Activated CD4-positive, alpha-beta T cell treated with anti-CD3 and anti-CD28 coated beads, Interleukin-2, amount 10 ng/mL, durations not matched to agents 7 days and 5 days (primary cell): ENCODE measurements around the gene PRPF6. TPM values are rescaled to one million over a fixed set of nuclear protein-coding genes. Genes with fewer than 3 reads are reported as not detected.

Experiments
- CTCF ChIA-PET: fragments of 350-600 bp; sonication (Branson Sonifier 250); formaldehyde crosslinking; loops from one replicate; lab custom pipeline; 2021; ENCODE audit warnings: antibody characterized with exemption; lab: Charles Lee
- POLR2A ChIA-PET: fragments of 350-600 bp; sonication (Branson Sonifier 250); formaldehyde crosslinking; loops from one replicate; lab custom pipeline; 2021; ENCODE audit warnings: antibody characterized with exemption; lab: Charles Lee
- DNase-seq: peaks from one replicate; pipeline ENCODE4 v3.0.0-alpha.2; 2020
- H3K27ac Mint-ChIP-seq: one replicate; pipeline ENCODE4 v1.8.0; 2021; ENCODE audit warnings: mild to moderate bottlenecking, moderate library complexity, mixed read lengths
- H3K27me3 Mint-ChIP-seq: one replicate; pipeline ENCODE4 v1.8.0; 2021; ENCODE audit warnings: mixed read lengths
- H3K36me3 Mint-ChIP-seq: one replicate; pipeline ENCODE4 v1.8.0; 2021; ENCODE audit warnings: low read depth, mixed read lengths
- H3K4me1 Mint-ChIP-seq: one replicate; pipeline ENCODE4 v1.8.0; 2021; ENCODE audit warnings: mixed read lengths
- H3K4me3 Mint-ChIP-seq: one replicate; pipeline ENCODE4 v1.8.0; 2021; ENCODE audit warnings: mild to moderate bottlenecking, moderate library complexity, mixed read lengths
- H3K9me3 Mint-ChIP-seq: one replicate; pipeline ENCODE4 v1.8.0; 2021; ENCODE audit warnings: mixed read lengths
- total RNA-seq, 2 experiments: library from RNA; stranded (reverse); gene quantifications; one replicate each; pipeline ENCODE4 v1.2.3, GENCODE V29; 2021

Gene PRPF6
- total RNA-seq, 2 experiments from 2014 or later: 67.1 to 70.8 TPM

GRCh38 chr20:64055893-64056638 lies 75.1 kb downstream of the PRPF6 start:
- no peak for DNase-seq
- peaks cover 47% of the 10 kb centered on the region for H3K4me1 Mint-ChIP-seq
- no peak overlapping the region for H3K4me3 Mint-ChIP-seq
- no peaks in the 10 kb centered on the region for H3K36me3 Mint-ChIP-seq
- no peaks in the 10 kb centered on the region for H3K9me3 Mint-ChIP-seq
- no peak overlapping the region for H3K27ac Mint-ChIP-seq
- POLR2A ChIA-PET: no interaction called here
- H3K27me3 Mint-ChIP-seq: peaks cover 7% of the 10 kb centered on the region
- CTCF ChIA-PET: interaction anchor here (0.6 to 11.2 kb wide), 5 partner anchors 12 to 357 kb away, joined by 3 to 79 read pairs (median 4); partner anchors contain the start of genes PRPF6 and SAMD10

DNA sequence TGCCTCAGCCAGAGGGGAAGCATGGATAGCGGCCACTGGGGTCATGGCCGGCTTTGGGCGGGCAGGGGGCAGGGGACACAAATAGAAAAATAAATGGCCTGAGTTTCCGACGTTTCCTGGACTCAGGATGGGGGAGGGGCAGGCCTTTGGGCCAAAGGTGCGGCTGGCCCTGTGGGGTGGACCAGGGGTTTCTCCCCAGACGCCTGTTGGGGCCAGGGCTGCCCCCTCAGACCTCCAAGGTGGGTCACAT lies 75.6 kb downstream of the PRPF6 start:
- Mint-ChIP-seq H3K27me3 (peaks cover 4% of the 10 kb centered on the region), H3K9me3 (no peaks in the 10 kb centered on the region), H3K27ac (peak overlapping the region; percentile 91), H3K36me3 (no peaks in the 10 kb centered on the region), H3K4me3 (no peak overlapping the region), H3K4me1 (peaks cover 47% of the 10 kb centered on the region)
- POLR2A ChIA-PET: no interaction called here
- CTCF ChIA-PET: interaction anchor here (1.0 to 11.2 kb wide), 5 partner anchors 10 to 358 kb away, joined by 3 to 79 read pairs (median 4); partner anchors contain the start of genes PRPF6 and SAMD10
- no peak for DNase-seq

DNA sequence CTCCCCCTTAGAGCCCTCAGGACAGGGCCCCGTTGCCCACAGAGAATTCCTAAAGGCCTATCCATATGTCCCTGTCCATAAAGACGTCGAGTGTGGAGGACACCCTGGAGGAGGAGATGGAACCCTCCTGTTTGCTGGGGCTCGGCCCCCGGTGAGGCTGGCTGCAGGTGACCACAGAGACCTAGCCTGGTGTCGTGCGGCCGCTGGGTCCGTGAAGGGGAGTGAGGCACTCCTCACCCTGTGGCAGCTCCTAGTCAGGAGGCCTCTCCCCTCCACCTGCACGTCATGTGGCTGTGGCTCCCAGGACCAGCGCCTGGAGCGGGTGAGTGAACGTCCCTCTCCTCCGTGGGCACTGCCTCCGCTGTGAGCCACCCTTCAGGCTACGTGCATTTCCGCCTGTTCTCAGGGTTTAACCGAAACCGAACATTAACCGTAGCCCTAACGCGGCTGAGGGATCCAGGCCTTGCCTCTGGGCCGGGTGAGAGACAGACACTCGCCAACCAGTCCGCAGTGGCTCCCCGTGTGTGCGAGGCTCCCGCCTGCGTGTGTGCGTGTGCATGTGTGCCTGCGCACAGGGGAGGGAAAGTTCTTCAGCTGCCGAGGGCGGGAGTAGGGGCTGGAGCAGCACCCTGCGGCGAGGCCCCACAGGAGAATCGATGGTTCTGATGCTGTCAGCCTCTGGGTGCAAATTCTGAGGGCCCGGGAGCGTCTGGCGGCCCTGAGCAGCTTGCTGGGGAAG lies 76.1 kb downstream of the PRPF6 start:
- no peaks in the 10 kb centered on the region for H3K27me3 Mint-ChIP-seq
- no peaks in the 10 kb centered on the region for H3K36me3 Mint-ChIP-seq
- H3K4me3 Mint-ChIP-seq: peak overlapping the region; percentile 76
- ChIA-PET CTCF (interaction anchor here (0.6 to 11.2 kb wide), 17 partner anchors 9 to 536 kb away, joined by 3 to 79 read pairs (median 3); partner anchors contain the start of genes C20orf204, LIME1, PPDPF and PRPF6), POLR2A (interaction anchor here (0.6 to 1.5 kb wide), 2 partner anchors 19 to 155 kb away, joined by 4 to 5 read pairs; no protein-coding TSS in a partner anchor)
- peaks cover 50% of the 10 kb centered on the region for H3K4me1 Mint-ChIP-seq
- H3K9me3 Mint-ChIP-seq: no peaks in the 10 kb centered on the region
- DNase-seq: peak; percentile 60
- H3K27ac Mint-ChIP-seq: peak overlapping the region; percentile 91

GRCh38 chr20:64057628-64058498 lies 76.9 kb downstream of the PRPF6 start:
- H3K36me3 Mint-ChIP-seq: no peaks in the 10 kb centered on the region
- peak overlapping the region; percentile 91 for H3K27ac Mint-ChIP-seq
- ChIA-PET CTCF (interaction anchor here (0.7 to 11.2 kb wide), 17 partner anchors 8 to 537 kb away, joined by 3 to 79 read pairs (median 3); partner anchors contain the start of genes C20orf204, LIME1, PPDPF and PRPF6), POLR2A (interaction anchor here (0.6 to 1.5 kb wide), 2 partner anchors 20 to 155 kb away, joined by 4 to 5 read pairs; no protein-coding TSS in a partner anchor)
- peaks cover 54% of the 10 kb centered on the region for H3K4me1 Mint-ChIP-seq
- DNase-seq: peak; percentile 86
- H3K9me3 Mint-ChIP-seq: no peaks in the 10 kb centered on the region
- H3K4me3 Mint-ChIP-seq: peak overlapping the region; percentile 76
- H3K27me3 Mint-ChIP-seq: no peaks in the 10 kb centered on the region

DNA sequence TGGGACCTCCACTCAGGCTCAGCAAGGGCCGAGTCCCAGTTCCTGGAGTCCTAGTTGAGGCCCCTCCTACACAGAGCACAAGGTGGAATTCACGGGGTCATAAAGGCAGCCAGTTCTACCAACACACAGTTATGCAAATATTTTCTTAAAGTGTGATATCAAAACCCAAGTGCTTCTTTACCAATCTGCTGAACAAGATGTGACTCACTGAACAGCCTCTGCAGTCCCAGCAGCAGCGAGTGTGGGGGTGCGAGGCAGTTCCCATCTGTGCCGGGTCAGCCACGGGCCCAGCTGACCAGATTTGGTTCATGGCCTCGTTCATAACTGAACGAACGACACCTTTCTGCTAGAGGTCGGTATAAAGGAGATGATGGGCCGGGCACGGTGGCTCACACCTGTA lies 77.6 kb downstream of the PRPF6 start:
- peak overlapping the region; percentile 46 for H3K27ac Mint-ChIP-seq
- POLR2A ChIA-PET: interaction anchor here (1.5 kb wide), 1 partner anchor 20 kb away, joined by 4 read pairs; no protein-coding TSS in a partner anchor

DNA sequence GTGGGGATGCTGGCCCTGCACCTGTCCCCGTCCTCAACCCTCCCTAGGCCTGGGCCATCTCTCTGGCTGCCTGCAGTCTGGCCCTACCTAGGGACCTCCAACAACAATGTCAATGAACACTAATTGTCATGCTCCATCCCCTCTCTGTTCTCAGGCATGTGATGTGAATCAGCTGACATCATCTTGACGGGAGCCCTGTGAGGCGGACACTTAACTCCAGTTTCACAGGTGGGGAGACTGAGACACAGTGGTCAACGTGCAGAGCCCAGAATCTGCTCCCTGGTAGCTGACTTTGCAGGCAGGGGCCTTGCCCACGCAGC lies 81.3 kb downstream of the PRPF6 start:
- Mint-ChIP-seq H3K9me3 (no peaks in the 10 kb centered on the region), H3K4me3 (peak overlapping the region; percentile 22), H3K4me1 (peaks cover 64% of the 10 kb centered on the region), H3K36me3 (no peaks in the 10 kb centered on the region), H3K27ac (peak overlapping the region; percentile 60), H3K27me3 (no peaks in the 10 kb centered on the region)
- DNase-seq: no peak
- CTCF ChIA-PET: interaction anchor here (1.0 to 2.7 kb wide), 4 partner anchors 10 to 224 kb away, joined by 3 to 15 read pairs (median 4); no protein-coding TSS in a partner anchor
- POLR2A ChIA-PET: no interaction called here

More for the DNA sequence above, 77.6 kb downstream of the PRPF6 start:
- DNase-seq: no peak
- Mint-ChIP-seq H3K9me3 (no peaks in the 10 kb centered on the region), H3K4me3 (peak overlapping the region; percentile 76), H3K36me3 (no peaks in the 10 kb centered on the region), H3K4me1 (peaks cover 50% of the 10 kb centered on the region), H3K27me3 (no peaks in the 10 kb centered on the region)
- CTCF ChIA-PET: interaction anchor here (1.8 to 11.2 kb wide), 3 partner anchors 10 to 78 kb away, joined by 5 to 79 read pairs (median 11); partner anchors contain the start of genes PRPF6 and SAMD10

- no peaks in the 10 kb centered on the region for H3K36me3 Mint-ChIP-seq
- peak within 1 kb of the TSS; percentile 92 for H3K4me3 Mint-ChIP-seq
- CTCF ChIA-PET: interaction anchor here (0.6 to 2.7 kb wide), 5 partner anchors 10 to 223 kb away, joined by 3 to 15 read pairs (median 3); no protein-coding TSS in a partner anchor
- peak within 1 kb of the TSS; percentile 91 for H3K27ac Mint-ChIP-seq
- no peaks in the 10 kb centered on the region for H3K27me3 Mint-ChIP-seq
- POLR2A ChIA-PET: no interaction called here
- H3K4me1 Mint-ChIP-seq: peaks cover 64% of the 10 kb centered on the region
- no peaks in the 10 kb centered on the region for H3K9me3 Mint-ChIP-seq
- DNase-seq: peak; percentile 96
Measured at GRCh38 chr20:64062596-64063388, 81.9 kb downstream of the PRPF6 start, which contains the start of gene TCEA2. Gene TCEA2 (plus strand): TSS chr20:64063198. CDS start chr20:64063313, 115 bp downstream.

DNA sequence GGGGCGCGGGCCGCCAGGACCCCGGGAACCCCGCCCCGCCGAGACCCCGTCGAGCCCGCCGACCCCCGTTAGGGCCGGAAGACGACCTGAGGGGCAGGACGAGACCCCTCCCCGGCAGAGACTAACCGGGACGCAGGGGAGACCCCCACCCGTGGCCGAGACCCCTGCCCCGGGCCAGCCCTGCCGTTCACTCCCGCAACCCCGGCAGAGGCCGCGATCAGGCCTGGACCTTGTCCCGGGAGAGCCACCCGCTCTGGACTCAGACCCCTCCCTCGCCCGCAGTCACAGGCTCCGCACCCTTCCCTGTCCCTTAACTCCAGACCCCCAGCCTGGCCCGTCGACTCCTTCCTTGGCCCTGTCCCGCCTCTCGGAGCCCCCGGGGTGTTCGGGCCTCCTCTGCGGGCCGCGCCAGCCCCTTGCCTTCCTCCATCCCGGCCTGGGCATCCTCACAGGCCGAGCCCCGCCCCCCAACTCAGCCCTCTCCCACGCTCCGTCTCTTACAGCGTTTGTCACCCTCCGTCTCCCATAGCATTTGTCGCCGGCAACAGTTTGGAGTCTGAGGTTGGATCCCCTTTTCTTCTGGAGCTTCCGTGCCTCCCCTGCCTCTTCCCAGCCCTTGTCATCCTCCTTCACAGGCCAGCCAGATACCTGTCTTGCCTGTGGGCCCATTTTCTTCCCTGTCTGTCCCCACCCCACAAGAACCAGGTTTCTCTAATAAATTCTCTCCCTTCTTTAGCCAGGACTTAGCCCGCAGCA lies 82.6 kb downstream of the PRPF6 start:
- no peaks in the 10 kb centered on the region for H3K27me3 Mint-ChIP-seq
- DNase-seq: no peak
- H3K36me3 Mint-ChIP-seq: no peaks in the 10 kb centered on the region
- peak overlapping the region; percentile 91 for H3K27ac Mint-ChIP-seq
- CTCF ChIA-PET: interaction anchor here (0.6 to 2.7 kb wide), 6 partner anchors 18 to 222 kb away, joined by 3 to 15 read pairs (median 4); no protein-coding TSS in a partner anchor
- no peaks in the 10 kb centered on the region for H3K9me3 Mint-ChIP-seq
- peak overlapping the region; percentile 92 for H3K4me3 Mint-ChIP-seq
- peaks cover 63% of the 10 kb centered on the region for H3K4me1 Mint-ChIP-seq
- POLR2A ChIA-PET: no interaction called here

DNA sequence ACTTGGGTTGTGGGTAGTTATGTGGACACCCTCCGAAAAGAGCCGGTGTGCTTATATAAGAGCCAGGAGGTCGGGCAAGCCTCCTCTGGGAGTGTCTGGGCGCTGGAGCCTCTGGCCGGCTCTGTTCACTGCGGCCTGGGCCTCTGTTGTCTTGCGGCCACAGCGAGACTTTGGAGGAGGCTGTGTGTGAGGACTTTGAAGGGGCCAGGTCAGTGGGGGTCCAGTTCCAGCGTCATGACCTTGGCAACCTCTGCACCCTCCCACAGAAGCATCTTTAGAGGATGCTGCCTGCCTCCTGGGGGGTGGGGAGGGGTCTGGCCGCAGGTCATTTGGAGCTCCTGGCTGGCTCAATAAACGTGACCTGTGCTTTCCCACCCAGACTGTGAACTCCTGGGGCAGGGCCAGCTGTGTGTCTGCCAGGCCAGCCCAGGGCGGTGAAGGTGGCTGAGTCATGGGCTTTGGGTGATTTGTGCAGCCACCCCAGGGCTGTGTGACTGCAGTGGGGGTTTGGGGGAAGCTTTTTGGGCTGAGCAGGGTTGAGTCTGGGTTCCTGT lies 83.3 kb downstream of the PRPF6 start:
- Mint-ChIP-seq H3K27ac (peak overlapping the region; percentile 91), H3K27me3 (no peaks in the 10 kb centered on the region), H3K4me3 (peak overlapping the region; percentile 92), H3K36me3 (no peaks in the 10 kb centered on the region), H3K4me1 (peaks cover 63% of the 10 kb centered on the region), H3K9me3 (no peaks in the 10 kb centered on the region)
- ChIA-PET CTCF (interaction anchor here (1.2 to 1.3 kb wide), 3 partner anchors 10 to 28 kb away, joined by 3 to 9 read pairs (median 3); no protein-coding TSS in a partner anchor), POLR2A (no interaction called here)
- DNase-seq: no peak

DNA sequence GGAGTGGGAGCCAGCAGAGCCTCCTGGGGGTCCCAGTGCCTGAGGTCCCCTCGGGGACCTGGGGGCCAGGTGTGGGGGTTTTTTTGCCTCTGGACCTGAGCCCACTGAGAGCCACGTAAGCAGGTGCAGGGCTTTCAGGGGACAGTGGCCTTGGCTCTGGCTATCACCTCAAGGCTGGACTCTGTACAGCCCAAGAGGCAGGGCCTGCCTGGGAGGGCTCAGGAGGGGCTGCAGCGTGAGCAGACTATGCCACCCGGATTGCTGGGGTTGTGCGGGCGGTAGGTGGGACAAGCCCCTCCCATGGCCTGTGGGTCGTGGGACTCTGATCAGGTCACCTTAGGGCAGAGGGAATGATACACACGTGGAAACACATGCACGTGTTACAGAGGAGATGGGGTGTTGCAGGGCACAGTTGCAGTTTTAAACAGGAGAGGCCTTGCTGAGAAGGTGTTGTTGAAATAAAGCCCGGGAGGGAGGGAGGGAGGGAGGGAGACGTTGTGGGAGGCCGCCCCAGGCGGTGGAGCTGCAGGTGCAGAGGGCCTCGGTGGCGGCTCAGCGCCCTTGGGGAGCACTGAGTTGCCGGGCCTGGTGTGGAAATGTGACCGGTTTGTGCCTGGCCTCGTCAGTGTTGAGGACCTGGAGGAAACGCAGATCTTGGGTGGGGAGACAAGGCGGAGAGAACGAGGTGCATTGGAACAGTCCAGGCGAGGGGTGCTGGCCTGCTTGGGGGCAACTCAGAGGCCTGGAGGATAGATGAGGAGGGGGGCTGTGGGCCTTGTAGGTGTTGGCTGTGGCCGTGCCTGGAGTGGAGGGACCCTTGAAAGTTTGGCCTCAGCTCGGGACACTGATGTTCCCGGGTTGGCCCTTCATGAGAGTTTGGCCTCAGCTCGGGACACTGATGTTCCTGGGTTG lies 84.4 kb downstream of the PRPF6 start:
- Mint-ChIP-seq H3K27me3 (no peaks in the 10 kb centered on the region), H3K4me3 (peak overlapping the region; percentile 55), H3K9me3 (no peaks in the 10 kb centered on the region), H3K36me3 (no peaks in the 10 kb centered on the region), H3K4me1 (peaks cover 61% of the 10 kb centered on the region), H3K27ac (peak overlapping the region; percentile 93)
- peak; percentile 36 for DNase-seq
- ChIA-PET POLR2A (interaction anchor here (0.6 kb wide), 1 partner anchor 147 kb away, joined by 3 read pairs; no protein-coding TSS in a partner anchor), CTCF (interaction anchor here (0.8 to 1.4 kb wide), 10 partner anchors 8 to 85 kb away, joined by 3 to 9 read pairs (median 3); partner anchors contain the start of genes PRPF6 and RGS19)
